Duodenal mucosa (tissue), 2 donors: ENCODE data around the gene PSTK.

ENCODE experiments used
- H3K27ac ChIP-seq: one replicate; pipeline ENCODE4 v1.7.0; 2013; ENCODE audit warnings: low read depth, low read length
- H3K27me3 ChIP-seq, 2 donors: one replicate each; pipeline ENCODE4 v1.7.0; 2013; ENCODE audit warnings: low read length in 2 of 2, control low read depth in 1 of 2; ENCODE audit not compliant: insufficient read depth in 2 of 2, control insufficient read depth in 1 of 2
- H3K36me3 ChIP-seq, 2 donors: one replicate each; pipeline ENCODE4 v1.7.0; 2013; ENCODE audit warnings: low read length in 2 of 2, control low read depth in 1 of 2; ENCODE audit not compliant: insufficient read depth in 2 of 2, control insufficient read depth in 1 of 2
- H3K4me1 ChIP-seq, 2 donors: one replicate each; pipeline ENCODE4 v1.7.0; 2013; ENCODE audit warnings: low read length in 2 of 2, control low read depth in 1 of 2; ENCODE audit not compliant: insufficient read depth in 2 of 2, control insufficient read depth in 1 of 2
- H3K4me3 ChIP-seq, 2 donors: one replicate each; pipeline ENCODE4 v1.7.0; 2013; ENCODE audit warnings: low read length in 2 of 2, low read depth in 1 of 2
- H3K9ac ChIP-seq, 2 donors: one replicate each; pipeline ENCODE4 v1.7.0; 2013; ENCODE audit warnings: low read length in 2 of 2, low read depth in 1 of 2
- H3K9me3 ChIP-seq, 2 donors: one replicate each; pipeline ENCODE4 v1.7.0; 2013; ENCODE audit warnings: low read length in 2 of 2, control low read depth in 1 of 2; ENCODE audit not compliant: control insufficient read depth in 1 of 2

The PSTK gene

DNA sequence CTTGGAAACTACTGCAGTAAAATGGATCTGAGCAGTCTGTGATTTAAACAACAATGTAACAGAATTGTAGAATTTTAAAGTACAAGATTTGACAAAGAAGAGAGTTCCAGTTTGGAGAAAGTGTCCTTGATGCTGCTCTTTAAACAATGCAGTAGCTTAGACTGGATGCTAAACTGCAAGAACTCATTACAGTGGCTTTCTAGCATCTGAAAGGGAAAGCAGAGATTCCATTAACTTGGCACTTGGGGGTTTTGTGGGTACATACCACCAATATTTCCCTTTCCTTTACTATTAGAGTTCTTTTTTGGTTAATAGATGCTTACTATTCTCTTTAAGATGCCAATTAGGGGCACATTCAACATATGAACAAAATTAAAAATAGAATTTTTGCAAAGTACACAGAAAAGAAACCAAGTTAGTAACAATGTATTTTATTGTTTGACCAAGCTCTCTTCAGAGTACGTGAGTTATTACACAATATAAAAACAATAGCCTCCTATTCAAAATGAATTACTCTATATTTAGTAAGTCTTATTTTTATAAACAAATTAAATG is 11.9 kb downstream of the PSTK start:
- H3K27ac ChIP-seq = no peak overlapping the region
- peaks cover 22 to 24% of the 10 kb centered on the region in 2 donors for H3K36me3 ChIP-seq
- no peak overlapping the region for H3K9ac ChIP-seq

DNA sequence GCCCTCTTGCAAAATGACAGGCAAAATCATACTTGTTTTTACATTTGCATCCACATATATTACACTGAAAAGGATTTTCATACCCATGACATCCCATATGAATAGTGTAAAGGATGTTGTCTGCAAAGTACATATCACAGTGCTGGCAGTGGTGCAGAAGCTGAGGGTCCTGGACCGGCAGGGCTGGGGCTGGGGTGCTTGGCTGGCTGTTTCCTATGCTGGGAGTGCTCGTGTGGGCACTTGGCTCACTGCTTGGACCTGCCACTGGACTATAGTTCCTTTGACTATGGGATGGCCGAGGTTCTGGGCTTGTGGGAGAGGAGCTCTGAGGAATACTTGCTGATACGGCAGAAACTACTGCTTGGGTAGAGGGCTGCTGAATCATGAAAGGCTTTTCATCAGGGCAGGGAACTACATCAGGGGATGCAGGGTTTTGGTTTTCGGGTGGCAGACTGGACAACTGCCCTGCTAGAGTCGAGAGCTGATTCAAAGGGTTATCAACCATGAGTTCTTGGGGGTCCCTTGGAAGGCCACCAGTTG is 13.7 kb downstream of the PSTK start:
- H3K36me3 ChIP-seq = peaks cover 25 to 28% of the 10 kb centered on the region in 2 donors

More for the DNA sequence above, 11.9 kb downstream of the PSTK start:
- Histone ChIP-seq H3K4me3 (no peak overlapping the region), H3K9me3 (no peaks in the 10 kb centered on the region), H3K27me3 (no peaks in the 10 kb centered on the region), H3K4me1 (peaks cover 0 to under 1% of the 10 kb centered on the region in 2 donors)

DNA sequence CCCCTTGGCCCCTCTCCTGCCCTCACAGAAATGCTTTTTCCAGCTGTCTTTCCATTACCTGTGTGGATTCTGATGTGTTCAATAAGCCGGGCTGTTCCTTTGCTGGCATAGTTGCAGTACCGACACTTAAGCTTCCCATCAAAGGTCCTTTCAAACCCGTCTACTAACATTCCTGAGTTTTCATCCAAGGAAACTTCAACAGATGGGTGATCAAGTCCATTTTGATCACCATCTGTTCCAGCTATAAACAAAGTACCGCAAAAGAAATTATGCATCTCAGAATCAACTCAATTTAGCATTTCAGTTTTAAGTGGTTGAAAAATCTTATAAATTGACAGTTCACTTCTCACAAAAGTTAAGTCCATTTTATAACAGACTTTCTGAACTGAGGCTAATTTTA is 15.7 kb downstream of the PSTK start:
- Histone ChIP-seq H3K27me3 (no peaks in the 10 kb centered on the region), H3K27ac (no peak overlapping the region), H3K9me3 (no peaks in the 10 kb centered on the region), H3K4me1 (peaks cover 3 to 10% of the 10 kb centered on the region in 2 donors), H3K9ac (no peak overlapping the region), H3K4me3 (no peak overlapping the region), H3K36me3 (peaks cover 25 to 28% of the 10 kb centered on the region in 2 donors)

More for the DNA sequence above, 13.7 kb downstream of the PSTK start:
- Histone ChIP-seq H3K4me3 (no peak overlapping the region), H3K27ac (no peak overlapping the region), H3K9me3 (no peaks in the 10 kb centered on the region), H3K4me1 (peaks cover 0 to 4% of the 10 kb centered on the region in 2 donors), H3K27me3 (no peaks in the 10 kb centered on the region), H3K9ac (no peak overlapping the region)

DNA sequence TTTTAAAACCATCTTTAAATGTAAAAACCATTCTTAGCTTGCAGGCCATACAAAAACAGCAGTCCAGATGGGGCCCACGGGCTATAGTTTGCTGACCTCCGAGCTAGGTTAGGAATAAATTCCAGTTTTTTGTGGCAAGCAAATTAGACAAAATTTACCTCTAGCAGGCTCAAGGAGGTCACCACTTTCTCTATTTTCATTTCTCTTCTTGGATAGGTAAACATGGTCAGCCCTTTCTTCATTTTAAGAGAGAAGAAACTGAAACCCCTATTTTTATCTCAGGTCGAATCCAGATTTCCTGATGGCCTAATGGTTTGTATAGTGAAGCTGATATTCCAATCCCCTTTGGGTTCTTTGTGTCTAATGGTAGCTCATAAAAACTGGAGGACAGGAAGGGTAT is 17.7 kb downstream of the PSTK start:
- Histone ChIP-seq H3K36me3 (peaks cover 25 to 28% of the 10 kb centered on the region in 2 donors), H3K27me3 (no peaks in the 10 kb centered on the region)

DNA sequence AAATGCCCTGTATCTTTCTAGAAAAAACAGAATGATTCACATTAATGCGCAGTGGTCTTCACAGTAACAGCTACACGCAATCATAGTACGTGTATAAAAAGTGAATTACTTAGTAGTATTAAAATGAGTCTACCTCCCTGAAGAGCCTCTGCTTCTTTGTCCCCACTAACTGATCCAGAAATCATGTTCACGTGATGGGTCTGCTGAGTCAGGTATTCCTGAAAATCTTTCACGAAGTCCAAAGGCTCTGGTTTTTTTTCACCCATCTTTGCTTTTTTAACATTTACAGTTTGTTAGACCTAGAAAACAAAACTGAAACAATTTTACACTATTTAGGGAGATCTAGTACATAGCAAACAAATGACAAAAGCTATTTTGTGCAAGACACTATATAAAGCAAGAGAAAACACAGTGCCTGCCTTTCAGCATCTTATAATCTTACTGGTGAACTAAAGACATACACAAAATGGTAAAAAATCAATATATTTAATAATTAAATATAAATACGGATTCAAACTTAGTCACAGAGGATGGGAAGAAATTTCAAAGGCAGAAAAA is 18.2 kb downstream of the PSTK start:
- Histone ChIP-seq H3K36me3 (peaks cover 25 to 28% of the 10 kb centered on the region in 2 donors), H3K27ac (no peak overlapping the region), H3K4me1 (peaks cover 3 to 10% of the 10 kb centered on the region in 2 donors), H3K9ac (no peak overlapping the region), H3K27me3 (no peaks in the 10 kb centered on the region), H3K9me3 (no peaks in the 10 kb centered on the region), H3K4me3 (no peak overlapping the region)

More for the DNA sequence above, 17.7 kb downstream of the PSTK start:
- Histone ChIP-seq H3K9me3 (no peaks in the 10 kb centered on the region), H3K27ac (no peak overlapping the region), H3K4me3 (no peak overlapping the region), H3K4me1 (peaks cover 3 to 10% of the 10 kb centered on the region in 2 donors), H3K9ac (no peak overlapping the region)

DNA sequence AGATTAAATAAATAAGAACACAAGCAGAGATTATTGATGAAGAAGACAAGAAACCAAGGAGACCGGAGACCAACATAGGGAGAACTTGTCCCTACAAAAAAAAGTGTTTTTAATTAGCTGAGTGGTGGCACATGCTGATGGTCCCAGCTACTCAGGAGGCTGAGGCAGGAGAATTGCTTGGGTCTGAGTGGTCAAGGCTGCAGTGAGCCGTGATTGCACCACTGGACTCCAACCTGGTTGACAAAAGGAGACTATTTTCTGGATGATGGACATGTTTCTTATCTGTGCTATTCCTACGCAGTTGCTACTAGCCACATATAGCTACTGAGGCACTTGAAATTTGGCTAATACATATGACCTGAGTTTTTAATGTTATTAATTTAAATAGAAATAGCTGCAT is 18.7 kb downstream of the PSTK start:
- H3K27ac ChIP-seq = no peak overlapping the region
- H3K4me3 ChIP-seq = no peak overlapping the region
- H3K36me3 ChIP-seq = peaks cover 22 to 24% of the 10 kb centered on the region in 2 donors
- peaks cover 3 to 10% of the 10 kb centered on the region in 2 donors for H3K4me1 ChIP-seq
- H3K9ac ChIP-seq = no peak overlapping the region
- H3K9me3 ChIP-seq = no peaks in the 10 kb centered on the region
- no peaks in the 10 kb centered on the region for H3K27me3 ChIP-seq

DNA sequence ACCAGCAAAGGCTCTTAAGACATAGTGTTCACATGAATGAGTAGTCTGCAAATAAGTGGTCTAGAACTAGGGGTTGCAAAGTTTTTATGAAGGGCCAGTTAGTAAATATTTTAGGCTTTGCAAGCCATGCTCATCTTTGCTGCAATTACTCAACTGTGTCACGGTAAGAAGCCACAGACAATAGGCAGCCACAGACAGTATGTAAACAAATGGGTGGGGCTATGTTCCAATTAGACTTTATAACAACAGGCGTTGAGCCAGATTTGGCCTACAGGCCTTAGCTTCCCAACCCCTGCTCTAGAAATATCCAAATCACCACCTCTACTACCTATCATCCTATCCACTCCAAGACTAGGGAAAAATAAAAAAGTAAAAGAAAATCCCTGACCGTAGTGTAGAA is 19.1 kb downstream of the PSTK start:
- no peak overlapping the region for H3K27ac ChIP-seq
- peaks cover 3 to 10% of the 10 kb centered on the region in 2 donors for H3K4me1 ChIP-seq
- no peaks in the 10 kb centered on the region for H3K27me3 ChIP-seq
- H3K36me3 ChIP-seq = peaks cover 18 to 20% of the 10 kb centered on the region in 2 donors
- no peaks in the 10 kb centered on the region for H3K9me3 ChIP-seq
- H3K4me3 ChIP-seq = no peak overlapping the region
- H3K9ac ChIP-seq = no peak overlapping the region

DNA sequence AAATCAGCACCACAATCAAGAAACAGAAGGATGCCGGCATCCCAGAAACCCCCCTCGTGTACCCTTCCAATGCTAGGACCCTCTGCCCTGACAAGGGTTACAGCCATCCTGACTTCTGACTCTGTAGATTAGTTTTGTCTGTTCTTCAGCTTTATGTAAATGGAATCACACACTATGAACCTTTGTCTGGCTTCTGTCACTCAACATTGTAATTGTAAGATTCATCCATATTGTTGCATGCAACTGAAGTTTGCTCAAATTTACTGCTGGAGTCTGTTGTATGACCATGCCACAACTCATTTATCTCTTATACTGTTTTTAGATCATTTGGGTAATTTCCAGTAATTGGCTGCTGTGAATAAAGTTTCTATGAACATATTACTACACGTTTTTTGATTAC is 20.0 kb downstream of the PSTK start:
- no peak overlapping the region for H3K9ac ChIP-seq
- H3K4me3 ChIP-seq = no peak overlapping the region
- no peaks in the 10 kb centered on the region for H3K27me3 ChIP-seq
- peaks cover 3 to 10% of the 10 kb centered on the region in 2 donors for H3K4me1 ChIP-seq
- H3K36me3 ChIP-seq = peaks cover 10 to 13% of the 10 kb centered on the region in 2 donors
- H3K9me3 ChIP-seq = no peaks in the 10 kb centered on the region
- no peak overlapping the region for H3K27ac ChIP-seq

DNA sequence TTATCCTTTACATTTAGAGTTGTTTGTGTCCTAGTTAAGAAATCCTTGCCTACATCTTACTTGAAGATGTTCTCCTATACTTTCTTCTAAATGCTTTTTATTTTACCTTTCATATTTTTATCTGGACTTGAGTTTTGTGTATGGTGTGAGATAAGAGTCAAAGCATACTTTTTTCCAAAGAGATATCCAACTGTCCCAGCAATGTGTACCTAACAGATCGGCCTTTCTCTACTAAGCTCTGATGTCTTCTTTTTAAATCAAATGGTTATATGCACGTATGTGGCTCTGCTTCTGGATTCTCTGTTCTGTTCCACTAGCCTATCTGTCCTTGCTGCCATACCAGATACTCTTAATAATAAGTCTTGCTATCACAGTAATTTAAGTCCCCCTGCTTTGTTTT is 21.2 kb downstream of the PSTK start:
- Histone ChIP-seq H3K9ac (no peak overlapping the region), H3K27ac (no peak overlapping the region), H3K9me3 (no peaks in the 10 kb centered on the region), H3K4me3 (no peak overlapping the region), H3K4me1 (peaks cover 3 to 14% of the 10 kb centered on the region in 2 donors), H3K27me3 (no peaks in the 10 kb centered on the region), H3K36me3 (peaks cover 3 to 4% of the 10 kb centered on the region in 2 donors)

DNA sequence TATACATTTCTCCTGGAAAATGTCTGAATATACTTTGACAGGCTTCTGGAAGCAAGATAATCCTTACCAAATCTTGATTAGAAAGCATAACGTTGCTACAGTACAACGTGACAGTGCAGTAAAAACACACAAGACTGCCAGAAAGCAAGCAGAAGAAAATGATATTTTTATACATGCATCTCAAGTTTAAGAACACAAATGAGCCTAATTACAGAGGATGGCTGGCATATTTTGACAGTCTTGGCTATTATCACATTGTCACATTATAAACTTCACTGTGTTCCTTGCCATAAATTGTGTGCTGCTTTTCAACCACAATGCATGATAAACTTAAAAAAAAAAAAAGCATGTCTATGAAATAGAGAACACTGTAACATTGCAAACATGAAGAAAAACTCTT is 24.1 kb downstream of the PSTK start:
- Histone ChIP-seq H3K27me3 (no peaks in the 10 kb centered on the region), H3K9ac (no peak overlapping the region), H3K4me3 (no peak overlapping the region), H3K36me3 (no peaks in the 10 kb centered on the region), H3K27ac (no peak overlapping the region), H3K9me3 (no peaks in the 10 kb centered on the region), H3K4me1 (peaks cover 13 to 20% of the 10 kb centered on the region in 2 donors)
